Measurements from ENCODE around the gene COX18.

DNA sequence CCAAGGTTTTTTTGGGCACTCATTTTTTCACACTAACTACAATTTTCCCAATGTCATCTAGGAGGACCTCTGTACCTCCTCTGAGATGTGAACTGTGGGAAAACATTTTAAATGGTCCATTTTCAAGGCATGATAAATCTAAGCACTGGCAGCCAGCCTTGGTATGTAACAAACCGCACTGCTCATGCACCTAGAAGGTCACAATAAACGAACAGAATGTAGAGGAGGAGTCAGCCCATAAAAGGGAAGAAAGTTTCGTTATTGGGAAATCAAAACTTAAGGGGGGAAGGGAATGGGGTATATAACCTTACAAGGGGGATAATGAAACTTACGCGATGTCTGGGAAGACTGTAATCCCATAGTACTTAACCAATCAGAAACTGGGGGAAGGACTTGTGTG is 16.4 kb downstream of the COX18 start:
- TF ChIP-seq, protein P1, sequence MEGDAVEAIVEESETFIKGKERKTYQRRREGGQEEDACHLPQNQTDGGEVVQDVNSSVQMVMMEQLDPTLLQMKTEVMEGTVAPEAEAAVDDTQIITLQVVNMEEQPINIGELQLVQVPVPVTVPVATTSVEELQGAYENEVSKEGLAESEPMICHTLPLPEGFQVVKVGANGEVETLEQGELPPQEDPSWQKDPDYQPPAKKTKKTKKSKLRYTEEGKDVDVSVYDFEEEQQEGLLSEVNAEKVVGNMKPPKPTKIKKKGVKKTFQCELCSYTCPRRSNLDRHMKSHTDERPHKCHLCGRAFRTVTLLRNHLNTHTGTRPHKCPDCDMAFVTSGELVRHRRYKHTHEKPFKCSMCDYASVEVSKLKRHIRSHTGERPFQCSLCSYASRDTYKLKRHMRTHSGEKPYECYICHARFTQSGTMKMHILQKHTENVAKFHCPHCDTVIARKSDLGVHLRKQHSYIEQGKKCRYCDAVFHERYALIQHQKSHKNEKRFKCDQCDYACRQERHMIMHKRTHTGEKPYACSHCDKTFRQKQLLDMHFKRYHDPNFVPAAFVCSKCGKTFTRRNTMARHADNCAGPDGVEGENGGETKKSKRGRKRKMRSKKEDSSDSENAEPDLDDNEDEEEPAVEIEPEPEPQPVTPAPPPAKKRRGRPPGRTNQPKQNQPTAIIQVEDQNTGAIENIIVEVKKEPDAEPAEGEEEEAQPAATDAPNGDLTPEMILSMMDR (IDR thresholded peaks at IDR 0.05 in 4 of 5, conservative IDR thresholded peaks at IDR 0.05 in 1 of 5): no peak
- no peak for TF ChIP-seq POLR2A (IDR thresholded peaks at IDR 0.05)

Measured in gastrocnemius medialis (tissue), 4 donors.